Esophagus (tissue), 2 donors: ENCODE data around the gene SMIM28. TPM values are rescaled to one million over a fixed set of nuclear protein-coding genes. Genes with fewer than 3 reads are reported as not detected.

Experiments used
- polyA plus RNA-seq, 2 donors: library from polyadenylated mRNA; stranded (reverse); fragments of 200-250 nt; gene quantifications; one replicate each; pipeline ENCODE4 v1.2.3, GENCODE V29; 2013
- donor health status: healthy with polysubstance abuse.
- donor health status: Bipolar disorder and iron deficiency.

The SMIM28 gene
- polyA plus RNA-seq, 2 donors = not detected

Other genes with a start within 250 kb of the SMIM28 start
- under 1 TPM; 0.15 to 0.20 TPM for gene ARFGEF3, start 216.0 kb upstream of the SMIM28 start, polyA plus RNA-seq
- not detected for gene PBOV1, start 159.4 kb upstream of the SMIM28 start, polyA plus RNA-seq
- 10 to 100 TPM; 66.4 to 70.5 TPM for gene HEBP2, start 26.3 kb downstream of the SMIM28 start, polyA plus RNA-seq
- gene NHSL1, start 121.6 kb downstream of the SMIM28 start, polyA plus RNA-seq = 10 to 100 TPM in 1 of 2 donors, 1 to 10 TPM in 1; 6.5 to 12.9 TPM